GM12874 (cell line): ENCODE measurements around the gene OR2H1.

Experiments
- CTCF ChIP-seq: IDR thresholded peaks from 2 replicates; pipeline ENCODE4 v1.5.1; 2011; ENCODE audit warnings: low read depth, mild to moderate bottlenecking, control low read depth, low read length, moderate library complexity; ENCODE audit not compliant: insufficient read depth

The OR2H1 gene

DNA sequence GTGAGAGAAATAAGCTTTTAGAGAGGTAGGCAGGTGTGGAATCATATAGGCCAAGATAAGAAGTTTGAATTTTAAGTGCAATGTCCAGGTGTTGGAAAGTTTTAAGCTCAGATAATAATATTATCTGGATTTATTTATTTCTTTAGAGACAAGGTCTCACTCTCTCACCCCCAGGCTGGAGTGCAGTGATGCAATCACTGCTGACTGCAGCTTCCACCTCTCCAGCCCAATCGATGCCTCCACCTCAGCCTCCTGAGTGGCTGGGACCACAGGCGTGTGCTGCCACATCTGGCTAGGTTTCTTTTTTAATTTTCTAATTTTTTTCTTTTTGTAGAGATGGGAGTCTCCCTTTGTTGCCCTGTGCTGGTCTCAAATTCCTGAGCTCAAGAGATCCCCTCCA lies 36.3 kb downstream of the OR2H1 start:
- no peak for TF ChIP-seq CTCF

DNA sequence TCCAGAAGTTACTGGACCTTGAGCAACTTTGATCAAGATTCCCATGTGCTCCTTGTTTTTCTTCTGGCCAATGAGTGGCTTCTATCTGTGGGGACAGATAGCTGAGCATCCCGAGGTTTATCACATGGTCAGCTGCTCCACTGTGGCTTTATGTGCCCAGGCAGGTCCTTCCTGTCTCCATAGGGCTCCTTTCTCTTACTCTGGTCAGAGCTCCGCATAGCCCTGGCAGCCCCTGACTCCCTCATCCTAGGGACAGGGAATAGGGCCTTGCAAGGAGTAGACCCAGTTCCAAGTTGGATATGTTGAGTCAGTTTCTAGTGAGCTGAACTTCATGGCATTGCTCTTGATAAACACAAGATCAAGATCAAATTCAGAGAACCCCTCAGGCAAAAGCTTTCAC lies 37.2 kb downstream of the OR2H1 start:
- TF ChIP-seq CTCF, result no peak

GRCh38 chr6:29495571-29495970 lies 38.6 kb downstream of the OR2H1 start:
- no peak for TF ChIP-seq CTCF

DNA sequence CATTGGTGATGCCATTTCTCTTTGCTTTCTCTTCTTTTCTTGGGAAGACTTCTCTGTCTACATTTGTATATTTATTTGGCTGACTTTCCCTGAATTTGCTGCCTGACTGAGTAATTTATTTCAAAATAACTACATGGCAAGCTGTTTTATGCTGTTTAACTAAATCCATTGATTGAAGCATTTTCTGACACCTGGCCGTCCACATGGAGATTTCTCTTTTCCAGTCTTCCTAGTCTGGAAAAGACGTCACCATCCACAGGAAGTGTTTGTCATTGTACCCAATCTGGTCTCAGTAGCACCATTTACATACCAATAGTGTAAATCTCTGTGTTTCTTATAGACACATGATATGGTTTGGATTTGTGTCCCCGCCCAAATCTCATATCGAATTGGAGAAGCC lies 40.0 kb downstream of the OR2H1 start:
- no peak for TF ChIP-seq CTCF

DNA sequence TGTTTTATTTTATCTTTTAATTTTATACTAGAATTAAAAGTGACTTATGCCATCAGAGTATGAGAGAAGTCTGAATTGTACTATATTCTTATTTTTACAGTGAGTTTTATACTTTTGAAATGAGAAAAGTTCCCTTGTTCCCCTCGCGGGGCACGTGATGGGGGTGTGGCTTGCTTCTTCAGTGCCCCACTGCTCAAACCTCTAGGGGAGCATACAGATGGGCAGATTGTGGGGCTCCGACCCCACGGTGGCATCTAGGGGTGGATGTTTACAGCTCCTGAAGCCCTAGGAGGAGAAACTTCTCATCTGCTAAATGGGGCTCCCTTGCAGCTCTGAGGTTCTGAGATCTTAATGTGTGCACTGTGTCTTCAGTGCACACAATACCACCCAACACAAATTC lies 42.7 kb downstream of the OR2H1 start:
- no peak for TF ChIP-seq CTCF

- TF ChIP-seq CTCF, result no peak
These were observed 43.6 kb downstream of the OR2H1 start for GRCh38 chr6:29500594-29500993.

DNA sequence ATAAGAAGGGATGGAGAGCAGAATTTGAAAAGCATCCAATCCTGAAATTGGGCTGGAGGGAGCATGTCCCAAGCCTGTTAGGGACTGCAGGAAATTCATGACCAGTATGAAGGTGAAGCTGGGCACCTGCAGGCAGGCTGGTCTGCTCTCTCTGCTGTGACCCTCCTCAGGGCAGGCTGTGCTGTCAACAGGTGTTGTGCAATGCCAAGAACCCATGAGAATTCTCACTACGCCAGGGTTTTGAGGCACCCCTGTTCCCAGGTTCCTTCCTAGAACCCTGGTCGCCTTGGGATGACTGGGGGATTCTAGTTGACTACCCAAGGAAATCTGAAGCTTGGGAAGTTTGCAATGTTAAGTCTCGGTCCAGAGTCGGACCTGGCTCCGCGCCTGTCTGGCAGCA lies 44.2 kb downstream of the OR2H1 start:
- no peak for TF ChIP-seq CTCF

DNA sequence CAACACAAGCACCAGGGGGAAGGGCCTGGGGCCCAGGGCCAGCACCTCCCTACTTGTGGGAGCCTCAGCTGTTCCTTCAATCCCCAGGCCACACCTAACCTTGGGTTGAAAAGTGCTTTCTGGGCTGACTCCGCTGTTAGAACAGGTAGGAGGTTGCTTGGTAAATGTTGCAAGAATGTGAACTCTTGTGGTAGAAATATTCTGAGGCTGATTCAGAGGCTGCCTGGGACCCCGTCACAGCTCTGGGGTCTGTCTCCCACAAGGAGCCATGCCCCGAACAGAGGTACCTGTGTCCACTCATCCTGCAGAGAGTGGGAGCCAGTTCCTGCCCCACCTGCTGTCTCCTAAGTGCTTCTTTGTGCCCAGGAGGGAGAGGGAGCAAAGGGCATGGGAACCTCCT lies 45.2 kb downstream of the OR2H1 start:
- TF ChIP-seq CTCF, result no peak
